Endothelial cell of umbilical vein (primary cell): Measurements from ENCODE around the gene SFMBT2. TPM values are rescaled to one million over a fixed set of nuclear protein-coding genes. Genes with fewer than 3 reads are reported as not detected.

Source experiments
- BruUV-seq: library from RNA; stranded (reverse); fragments of 400-500 nt; replicated peaks from 2 replicates; lab custom pipeline; 2021; lab: Mats Ljungman, UMichigan
- CTCF ChIA-PET: fragments of 300-600, 350-600 bp; sonication (Branson Sonifier 250); formaldehyde crosslinking; loops from one replicate; lab custom pipeline; 2021; ENCODE audit warnings: antibody characterized with exemption, inconsistent platforms; lab: Charles Lee
- POLR2A ChIA-PET: fragments of 300-600, 350-600 bp; sonication (Branson Sonifier 250); formaldehyde crosslinking; loops from one replicate; lab custom pipeline; 2021; ENCODE audit warnings: antibody characterized with exemption, inconsistent platforms; lab: Charles Lee
- DNase-seq: peaks from one replicate; pipeline ENCODE4 v3.0.0-alpha.2; 2011; ENCODE audit warnings: low read depth, low spot score
- FAIRE-seq: peaks from 2 replicates; lab custom pipeline; 2011; peaks lifted over from hg19 to GRCh38; lab: Jason Lieb, UNC
- H2AFZ ChIP-seq: 2 replicates; pipeline ENCODE4 v1.6.0; 2012; ENCODE audit warnings: low read depth, low read length, control low read depth, inconsistent platforms
- H3K27ac ChIP-seq: 2 replicates; pipeline ENCODE4 v1.5.1; 2011; ENCODE audit warnings: low read depth, mild to moderate bottlenecking, control low read depth, low read length, moderate library complexity; ENCODE audit not compliant: insufficient read depth
- H3K27me3 ChIP-seq, 2 experiments: 2 replicates each; pipeline versions ENCODE4 v1.6.0 to v1.6.1; 2011; ENCODE audit warnings: low read length in 2 of 2, mixed read lengths in 1 of 2; ENCODE audit not compliant: control insufficient read depth in 2 of 2, insufficient read depth in 2 of 2
- H3K36me3 ChIP-seq, 2 experiments: 2 replicates in 1 of 2; 3 replicates in 1 of 2; pipeline ENCODE4 v1.5.1; 2011; ENCODE audit warnings: low read length in 2 of 2, mild to moderate bottlenecking in 1 of 2, moderate library complexity in 1 of 2; ENCODE audit not compliant: control insufficient read depth in 2 of 2, insufficient read depth in 2 of 2; ENCODE audit errors: extremely low read depth in 1 of 2
- H3K4me1 ChIP-seq: 3 replicates; pipeline ENCODE4 v1.5.1; 2011; ENCODE audit warnings: mild to moderate bottlenecking, low read length; ENCODE audit not compliant: control insufficient read depth, insufficient read depth; ENCODE audit errors: extremely low read depth
- H3K4me2 ChIP-seq: 2 replicates; pipeline ENCODE4 v1.6.1; 2011; ENCODE audit warnings: low read length, control low read depth, mixed read lengths; ENCODE audit not compliant: insufficient read depth
- H3K4me3 ChIP-seq, 3 experiments: fragments of 200-600 bp in 1 of 3; sonication (generic), shearing (Covaris generic) in 1 of 3; replicated peaks in 1 of 3; 2 replicates each; pipeline ENCODE4 v1.5.1; 2011 to 2016; ENCODE audit warnings: control low read depth in 3 of 3, low read length in 3 of 3, mild to moderate bottlenecking in 2 of 3, inconsistent platforms in 1 of 3, low read depth in 1 of 3, moderate library complexity in 1 of 3; ENCODE audit not compliant: insufficient read depth in 1 of 3
- H3K79me2 ChIP-seq: 2 replicates; pipeline ENCODE4 v1.6.0; 2012; ENCODE audit warnings: low read length, inconsistent platforms; ENCODE audit not compliant: control insufficient read depth, insufficient read depth
- H3K9ac ChIP-seq: replicated peaks from 2 replicates; pipeline ENCODE3; 2011; ENCODE audit warnings: low read length, control low read depth; ENCODE audit not compliant: insufficient read depth; ENCODE audit errors: extremely low read depth
- H3K9me1 ChIP-seq: replicated peaks from 3 replicates; pipeline ENCODE4 v1.6.0; 2011; ENCODE audit warnings: mild to moderate bottlenecking, low read length; ENCODE audit not compliant: control insufficient read depth, insufficient read depth; ENCODE audit errors: extremely low read depth
- H3K9me3 ChIP-seq: replicated peaks from 2 replicates; pipeline ENCODE4 v1.5.1; 2012; ENCODE audit warnings: low read length, inconsistent platforms; ENCODE audit not compliant: control insufficient read depth, insufficient read depth
- H4K20me1 ChIP-seq: replicated peaks from 2 replicates; pipeline ENCODE3; 2011; ENCODE audit warnings: mild to moderate bottlenecking, low read length; ENCODE audit not compliant: control insufficient read depth, insufficient read depth; ENCODE audit errors: extremely low read depth
- EZH2 ChIP-seq: IDR thresholded peaks from 2 replicates; pipeline ENCODE4 v1.6.1; 2012; ENCODE audit warnings: borderline replicate concordance, low read depth, mild to moderate bottlenecking, moderate library complexity, low read length, inconsistent platforms; ENCODE audit not compliant: severe bottlenecking
- FOS ChIP-seq: IDR thresholded peaks from 2 replicates; pipeline ENCODE4 v1.6.1; 2011; ENCODE audit warnings: mild to moderate bottlenecking, low read length, moderate library complexity, borderline replicate concordance; ENCODE audit not compliant: insufficient read depth
- GATA2 ChIP-seq: IDR thresholded peaks from 2 replicates; pipeline ENCODE4 v1.7.0; 2011; ENCODE audit warnings: low read depth, mild to moderate bottlenecking, moderate library complexity, mixed read lengths, low read length; ENCODE audit not compliant: insufficient read length, insufficient read depth
- JUN ChIP-seq: IDR thresholded peaks from 2 replicates; pipeline ENCODE4 v1.6.1; 2011; ENCODE audit warnings: borderline replicate concordance, low read depth; ENCODE audit not compliant: insufficient read length, insufficient read depth
- MAX ChIP-seq: IDR thresholded peaks from 2 replicates; pipeline ENCODE4 v1.6.1; 2011; ENCODE audit not compliant: insufficient read depth, insufficient read length
- MYC ChIP-seq: IDR thresholded peaks from one replicate; pipeline ENCODE4 v1.6.1; 2011; ENCODE audit warnings: mild to moderate bottlenecking, low read depth, low read length
- POLR2A ChIP-seq: IDR thresholded peaks from 2 replicates; pipeline ENCODE4 v1.6.1; 2012; ENCODE audit warnings: low read depth, mild to moderate bottlenecking, control low read depth, low read length
- POLR2AphosphoS5 ChIP-seq: IDR thresholded peaks from 2 replicates; pipeline ENCODE4 v1.6.1; 2012; ENCODE audit warnings: low read depth, mild to moderate bottlenecking, control low read depth, low read length, moderate library complexity; ENCODE audit not compliant: insufficient read depth
- dilution Hi-C: fragments of 300-500 bp; cut with MboI; formaldehyde crosslinking; loops from one replicate; pipeline ENCODE4 v1.15.0; 2019; ENCODE audit warnings: low sequenced_read_pairs; ENCODE audit not compliant: extremely low pct_ligation_motif_present
- intact Hi-C: fragments of 100-400 bp; cut with micrococcal nuclease; formaldehyde crosslinking; loops from one replicate; pipeline ENCODE4 v1.10.0; 2022
- polyA plus RNA-seq, 4 experiments: library from polyadenylated mRNA; depleted of rRNA in 3 of 4; stranded (reverse) in 3 of 4; unstranded in 1 of 4; fragments of >200 nt; gene quantifications; 2 replicates each; pipeline versions ENCODE4 v1.2.1 to v1.2.3, GENCODE V29; 2011 to 2012; ENCODE audit warnings: missing spikeins in 1 of 4
- total RNA-seq: library from RNA; stranded (reverse); gene quantifications from 2 replicates; pipeline ENCODE4 v1.2.3, GENCODE V29; 2021
- TF ChIP-seq, protein P1 (sequence below), 2 donors: IDR thresholded peaks; 1 replicate in 1 of 2; 2 replicates in 1 of 2; pipeline ENCODE4 v1.5.1; 2011; ENCODE audit warnings: low read length in 2 of 2, mild to moderate bottlenecking in 2 of 2, moderate library complexity in 2 of 2, control low read depth in 1 of 2, inconsistent platforms in 1 of 2, low read depth in 1 of 2; ENCODE audit not compliant: insufficient read depth in 1 of 2; ENCODE audit errors: extremely low read depth in 1 of 2

Gene SFMBT2
- total and polyA plus RNA-seq, 2 donors (not counting 3 experiments of a cell fraction or from before 2014, with no cell fraction given) = 0.14 to 0.64 TPM

- dilution Hi-C loops = no loop called here
- H3K9me1 ChIP-seq = no peaks in the 10 kb centered on the region
- no peak overlapping the region for H3K4me3 ChIP-seq
- intact Hi-C loops = loop anchor here (1.0 to 5.0 kb wide), 4 partner anchors 148 to 588 kb away; no protein-coding TSS in a partner anchor
- H2AFZ ChIP-seq = no peak overlapping the region
- H3K27ac ChIP-seq = no peak overlapping the region
- H3K36me3 ChIP-seq = no peaks in the 10 kb centered on the region
- BruUV-seq = no TSS peak
- no peaks in the 10 kb centered on the region for H3K27me3 ChIP-seq
- H4K20me1 ChIP-seq = no peaks in the 10 kb centered on the region
- H3K9ac ChIP-seq = no peak overlapping the region
- TF ChIP-seq, protein P1, sequence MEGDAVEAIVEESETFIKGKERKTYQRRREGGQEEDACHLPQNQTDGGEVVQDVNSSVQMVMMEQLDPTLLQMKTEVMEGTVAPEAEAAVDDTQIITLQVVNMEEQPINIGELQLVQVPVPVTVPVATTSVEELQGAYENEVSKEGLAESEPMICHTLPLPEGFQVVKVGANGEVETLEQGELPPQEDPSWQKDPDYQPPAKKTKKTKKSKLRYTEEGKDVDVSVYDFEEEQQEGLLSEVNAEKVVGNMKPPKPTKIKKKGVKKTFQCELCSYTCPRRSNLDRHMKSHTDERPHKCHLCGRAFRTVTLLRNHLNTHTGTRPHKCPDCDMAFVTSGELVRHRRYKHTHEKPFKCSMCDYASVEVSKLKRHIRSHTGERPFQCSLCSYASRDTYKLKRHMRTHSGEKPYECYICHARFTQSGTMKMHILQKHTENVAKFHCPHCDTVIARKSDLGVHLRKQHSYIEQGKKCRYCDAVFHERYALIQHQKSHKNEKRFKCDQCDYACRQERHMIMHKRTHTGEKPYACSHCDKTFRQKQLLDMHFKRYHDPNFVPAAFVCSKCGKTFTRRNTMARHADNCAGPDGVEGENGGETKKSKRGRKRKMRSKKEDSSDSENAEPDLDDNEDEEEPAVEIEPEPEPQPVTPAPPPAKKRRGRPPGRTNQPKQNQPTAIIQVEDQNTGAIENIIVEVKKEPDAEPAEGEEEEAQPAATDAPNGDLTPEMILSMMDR (IDR thresholded peaks at IDR 0.05; ENCODE audit: extremely low read depth in 1 of 2, insufficient read depth in 1 of 2, low read depth in 1 of 2, low read length in 2 of 2) = peak; percentile 46 to 57
- TF ChIP-seq GATA2 = no peak
- H3K79me2 ChIP-seq = no peaks in the 10 kb centered on the region
- no peak overlapping the region for H3K4me2 ChIP-seq
- FAIRE-seq (peak; percentile 73), DNase-seq (peak; percentile 64)
- CTCF ChIA-PET = no interaction called here
- POLR2A ChIA-PET = no interaction called here
- no peaks in the 10 kb centered on the region for H3K9me3 ChIP-seq
- peaks cover 10% of the 10 kb centered on the region for H3K4me1 ChIP-seq
Observed at GRCh38 chr10:7260412-7260900, 150.4 kb downstream of the SFMBT2 start.

DNA sequence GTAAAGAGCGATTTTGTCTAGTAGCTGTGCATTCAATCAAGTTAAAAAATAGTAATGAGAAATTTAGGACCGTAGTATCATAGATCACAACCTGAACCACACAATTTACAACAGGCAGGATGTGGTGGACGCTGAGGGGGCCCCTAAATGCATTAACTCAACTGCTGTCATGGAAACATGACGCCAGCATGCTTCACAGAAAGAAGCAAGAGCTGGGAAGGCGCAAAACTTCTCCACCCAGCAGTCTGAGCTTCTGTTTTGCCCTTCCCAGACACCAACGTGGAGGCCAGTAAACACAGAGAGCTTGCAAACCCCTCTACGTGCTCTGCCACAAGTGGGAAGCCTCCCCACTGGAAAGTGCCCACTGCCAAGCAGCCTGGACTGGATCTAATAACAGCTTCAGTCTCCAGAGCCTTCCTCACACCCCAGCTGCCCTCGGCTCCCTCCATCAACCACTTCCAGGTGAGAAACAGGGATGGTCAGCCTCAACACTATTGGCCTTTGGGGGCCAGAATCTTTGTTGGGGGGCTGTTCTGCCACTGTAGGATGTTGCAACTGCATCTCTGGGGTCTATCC is 151.8 kb downstream of the SFMBT2 start:
- ChIA-PET POLR2A (no interaction called here), CTCF (interaction anchor here (0.7 kb wide), 1 partner anchor 8 kb away, joined by 3 read pairs; no protein-coding TSS in a partner anchor)
- Histone ChIP-seq H3K27me3 (no peaks in the 10 kb centered on the region), H3K4me3 (no peak overlapping the region), H3K4me1 (peaks cover 2% of the 10 kb centered on the region), H4K20me1 (no peaks in the 10 kb centered on the region), H3K79me2 (no peaks in the 10 kb centered on the region), H3K9me3 (no peaks in the 10 kb centered on the region), H3K9me1 (no peaks in the 10 kb centered on the region), H3K36me3 (no peaks in the 10 kb centered on the region), H3K9ac (no peak overlapping the region), H3K4me2 (no peak overlapping the region), H2AFZ (no peak overlapping the region), H3K27ac (no peak overlapping the region)
- no peak for FAIRE-seq
- TF ChIP-seq EZH2 (no peak), GATA2 (no peak), MAX (no peak), JUN (no peak), MYC (no peak), POLR2AphosphoS5 (no peak), FOS (no peak), POLR2A (no peak)
- TF ChIP-seq, protein P1 (IDR thresholded peaks at IDR 0.05; ENCODE audit: extremely low read depth in 1 of 2, insufficient read depth in 1 of 2, low read depth in 1 of 2, low read length in 2 of 2) = no peak
- BruUV-seq = no TSS peak
- intact Hi-C loops = loop anchor here (10.0 kb wide), 1 partner anchor 334 kb away; no protein-coding TSS in a partner anchor
- dilution Hi-C loops = no loop called here
- DNase-seq = no peak
